ACHN (cell line): ENCODE data around the gene C1orf74.

Source experiments
- DNase-seq: peaks from one replicate; pipeline ENCODE4 v3.0.0-alpha.2; 2015
- in situ Hi-C: cut with HindIII; loops from 2 replicates; pipeline ENCODE4 v1.10.0; 2017; ENCODE audit warnings: low sequenced_read_pairs, low pct_ligation_motif_present, low pct_unique_long_range_greater_than_20kb

The C1orf74 gene

GRCh38 chr1:209784265-209785169 lies at the start of gene C1orf74:
TSS of gene C1orf74 (minus strand) at chr1:209784559. CDS start at chr1:209783634, 925 bp downstream.
- in situ Hi-C loops = no loop called here
- peak; percentile 99 for DNase-seq

- no peak for DNase-seq
- in situ Hi-C loops = no loop called here
Observed at GRCh38 chr1:209831615-209832014, 47.3 kb upstream of the C1orf74 start.

- in situ Hi-C loops = no loop called here
- no peak for DNase-seq
Observed at GRCh38 chr1:209830722-209831121, 46.4 kb upstream of the C1orf74 start.

- DNase-seq = peak; percentile 29
- in situ Hi-C loops = no loop called here
Observed at GRCh38 chr1:209829716-209830115, 45.4 kb upstream of the C1orf74 start.

- in situ Hi-C loops = no loop called here
Observed at GRCh38 chr1:209827384-209828262, 43.3 kb upstream of the C1orf74 start, which contains the start of gene UTP25. TSS of gene UTP25 (plus strand) at chr1:209827972. CDS start at chr1:209828064, 92 bp downstream.

GRCh38 chr1:209825591-209826434 lies 41.5 kb upstream of the C1orf74 start:
- DNase-seq = no peak
- in situ Hi-C loops = no loop called here

More at GRCh38 chr1:209827384-209828262, 43.3 kb upstream of the C1orf74 start, which contains the start of gene UTP25:
- DNase-seq = peak; percentile 99

- in situ Hi-C loops = no loop called here
- peak; percentile 64 for DNase-seq
Observed at GRCh38 chr1:209823143-209824041, 39.0 kb upstream of the C1orf74 start.

- DNase-seq = no peak
- in situ Hi-C loops = no loop called here
Observed at GRCh38 chr1:209822706-209823105, 38.3 kb upstream of the C1orf74 start.

GRCh38 chr1:209820986-209821385 lies 36.6 kb upstream of the C1orf74 start:
- DNase-seq = no peak
- in situ Hi-C loops = no loop called here

GRCh38 chr1:209819058-209819457 lies 34.7 kb upstream of the C1orf74 start:
- no peak for DNase-seq
- in situ Hi-C loops = no loop called here

GRCh38 chr1:209817691-209818090 lies 33.3 kb upstream of the C1orf74 start:
- no peak for DNase-seq
- in situ Hi-C loops = no loop called here

- in situ Hi-C loops = no loop called here
- no peak for DNase-seq
Observed at GRCh38 chr1:209816923-209817322, 32.6 kb upstream of the C1orf74 start.

GRCh38 chr1:209815931-209816341 lies 31.6 kb upstream of the C1orf74 start:
- no peak for DNase-seq
- in situ Hi-C loops = no loop called here

GRCh38 chr1:209815490-209815889 lies 31.1 kb upstream of the C1orf74 start:
- in situ Hi-C loops = no loop called here
- DNase-seq = no peak

GRCh38 chr1:209813902-209814301 lies 29.5 kb upstream of the C1orf74 start:
- DNase-seq = no peak
- in situ Hi-C loops = no loop called here

- no peak for DNase-seq
- in situ Hi-C loops = no loop called here
Observed at GRCh38 chr1:209810783-209811182, 26.4 kb upstream of the C1orf74 start.

GRCh38 chr1:209809611-209810010 lies 25.3 kb upstream of the C1orf74 start:
- in situ Hi-C loops = no loop called here
- DNase-seq = no peak
